ENCODE results near the gene PXYLP1.

Gene PXYLP1

DNA sequence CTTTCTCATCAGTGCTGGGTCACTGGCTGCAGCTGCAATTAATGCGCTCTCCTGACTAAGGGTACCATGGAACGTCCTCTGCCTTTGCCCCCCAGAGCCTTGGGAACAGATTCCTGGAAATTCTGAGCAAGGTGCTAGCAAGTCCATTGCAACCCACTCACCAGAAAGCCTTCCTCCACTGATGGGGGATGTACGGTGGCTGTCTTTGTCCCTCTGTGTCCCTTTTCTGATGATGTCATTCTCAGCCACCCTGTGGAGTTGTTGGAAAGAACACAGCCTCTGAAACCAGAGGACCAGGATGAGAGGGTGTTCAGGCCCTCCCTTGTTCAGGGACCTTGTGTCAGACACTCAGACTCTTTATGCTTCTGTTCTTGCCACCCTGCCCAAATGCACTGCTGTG, 98.6 kb downstream of the PXYLP1 start:
- no peak overlapping the region for H3K27ac ChIP-seq (ENCODE audit: low read depth, low read length, severe bottlenecking)
- no peaks in the 10 kb centered on the region for H3K36me3 ChIP-seq (ENCODE audit: control insufficient read depth, insufficient read depth, low read length)
- WGBS, 2 experiments (ENCODE audit: insufficient coverage in 2 of 2) = 95 to 100% methylated on average over 3 of the region's 3 CpGs
- H3K4me1 ChIP-seq (ENCODE audit: control insufficient read depth, insufficient read depth, low read length, poor library complexity, severe bottlenecking) = peaks cover 37% of the 10 kb centered on the region
- no peak overlapping the region for H3K4me3 ChIP-seq (ENCODE audit: extremely low read depth, insufficient read depth, low read length, poor library complexity, severe bottlenecking)
- H3K9me3 ChIP-seq (ENCODE audit: control insufficient read depth, low read length) = no peaks in the 10 kb centered on the region

DNA sequence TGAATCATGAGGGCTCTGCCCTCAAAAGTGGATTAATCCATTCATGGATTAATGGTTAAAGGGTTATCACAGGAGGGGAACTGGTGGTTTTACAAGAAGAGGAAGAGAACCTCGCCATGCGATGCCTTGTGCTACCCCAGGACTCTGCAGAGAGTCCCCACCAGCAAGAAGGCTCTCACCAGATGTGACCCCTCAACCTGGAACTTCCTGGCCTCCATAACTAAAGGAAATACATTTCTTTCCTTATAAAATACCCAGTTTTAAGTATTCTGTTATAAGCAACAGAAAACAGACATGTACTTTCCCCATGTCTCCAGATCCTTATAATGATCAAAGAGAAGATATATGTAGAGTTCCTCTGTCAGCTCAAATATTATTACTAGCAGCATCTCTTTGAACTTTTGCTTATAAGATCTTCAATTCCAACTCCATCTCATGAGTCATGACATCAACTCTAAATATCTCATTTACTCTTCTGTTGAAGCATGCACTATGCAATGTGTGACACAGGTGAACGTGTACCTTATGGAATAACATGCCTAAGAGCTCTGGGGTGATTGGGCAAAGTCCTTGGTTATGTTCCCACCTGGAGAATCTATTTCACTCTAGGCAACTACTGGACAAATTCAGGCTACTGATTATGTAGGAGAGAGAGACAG, 99.2 kb downstream of the PXYLP1 start:
- H3K9me3 ChIP-seq (ENCODE audit: control insufficient read depth, low read length) = no peaks in the 10 kb centered on the region
- peaks cover 42% of the 10 kb centered on the region for H3K4me1 ChIP-seq (ENCODE audit: control insufficient read depth, insufficient read depth, low read length, poor library complexity, severe bottlenecking)
- WGBS, 2 experiments (ENCODE audit: insufficient coverage in 2 of 2) = 83 to 100% methylated on average over 1 to 2 of the region's 3 CpGs
- H3K36me3 ChIP-seq (ENCODE audit: control insufficient read depth, insufficient read depth, low read length) = no peaks in the 10 kb centered on the region
- H3K27ac ChIP-seq (ENCODE audit: low read depth, low read length, severe bottlenecking) = peak overlapping the region; percentile 65
- no peak overlapping the region for H3K4me3 ChIP-seq (ENCODE audit: extremely low read depth, insufficient read depth, low read length, poor library complexity, severe bottlenecking)

DNA sequence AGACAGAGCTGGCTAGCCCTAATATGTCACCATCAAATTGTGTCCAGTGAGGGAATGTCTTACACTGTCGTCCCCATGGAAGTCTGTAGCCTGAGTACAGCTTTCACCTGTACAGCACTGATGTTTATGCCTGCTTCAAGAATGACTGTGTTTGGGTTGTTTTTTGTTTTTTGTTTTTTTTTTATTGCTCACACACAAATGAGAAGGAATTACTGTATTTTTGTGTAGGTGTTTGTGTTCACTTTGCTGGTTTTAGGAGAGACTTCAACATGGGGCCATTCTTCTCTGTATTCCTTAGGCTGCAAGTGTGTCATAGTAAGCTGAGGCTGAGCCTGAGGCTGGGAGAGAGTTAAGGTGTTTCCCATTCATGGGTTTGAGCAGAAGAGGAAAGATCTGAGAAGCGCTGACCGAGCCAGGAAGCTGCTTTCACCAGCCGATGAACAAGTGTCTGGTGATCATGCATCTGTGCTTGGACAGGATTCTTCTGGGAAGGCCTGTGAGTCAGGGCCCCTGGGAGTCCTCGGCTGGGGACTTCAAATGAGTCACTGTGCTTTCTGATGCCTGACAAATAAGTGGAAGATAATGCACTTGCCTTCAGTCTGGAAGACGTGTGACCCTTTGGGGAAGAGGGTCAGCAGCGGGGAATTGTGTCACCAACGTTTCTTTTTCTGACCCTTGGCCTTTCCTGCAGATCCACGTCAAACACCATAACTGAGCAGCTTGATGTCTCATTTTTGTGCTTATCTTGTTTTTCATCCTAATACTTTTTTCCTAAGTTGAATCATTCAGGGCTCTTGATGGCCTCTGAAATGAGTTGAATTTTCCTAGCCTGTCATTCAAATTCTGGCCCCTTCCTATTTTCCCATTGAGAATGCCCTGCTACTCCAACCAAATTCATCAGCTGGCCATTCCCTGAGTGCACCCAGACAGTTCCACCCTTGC, 100.0 kb downstream of the PXYLP1 start:
- Histone ChIP-seq H3K27ac (ENCODE audit: low read depth, low read length, severe bottlenecking) (peak overlapping the region; percentile 65), H3K4me1 (ENCODE audit: control insufficient read depth, insufficient read depth, low read length, poor library complexity, severe bottlenecking) (peaks cover 44% of the 10 kb centered on the region), H3K9me3 (ENCODE audit: control insufficient read depth, low read length) (no peaks in the 10 kb centered on the region), H3K4me3 (ENCODE audit: extremely low read depth, insufficient read depth, low read length, poor library complexity, severe bottlenecking) (no peak overlapping the region), H3K36me3 (ENCODE audit: control insufficient read depth, insufficient read depth, low read length) (no peaks in the 10 kb centered on the region)
- WGBS, 2 experiments (ENCODE audit: insufficient coverage in 2 of 2) = 62% methylated on average over 7 to 9 of the region's 9 CpGs

DNA sequence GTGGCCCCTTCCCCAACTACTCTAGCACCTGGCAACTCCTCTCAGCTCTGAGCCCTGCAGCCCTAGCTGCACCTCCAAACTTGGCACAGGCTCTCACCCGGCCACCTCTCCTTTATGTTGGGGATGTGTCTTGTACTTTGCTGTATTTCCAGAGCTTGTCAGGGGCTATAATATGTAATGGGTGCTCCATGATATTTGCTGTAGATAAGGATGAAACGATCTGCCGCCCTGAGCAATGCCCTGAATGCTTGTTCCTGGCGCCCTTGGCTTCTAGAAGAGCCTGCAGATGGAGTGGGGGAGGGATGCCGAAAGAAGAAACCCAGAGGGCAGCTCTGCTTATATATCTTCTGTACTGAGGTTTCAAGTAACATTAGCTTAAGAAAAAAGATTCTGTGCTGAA, 100.8 kb downstream of the PXYLP1 start:
- H3K4me1 ChIP-seq (ENCODE audit: control insufficient read depth, insufficient read depth, low read length, poor library complexity, severe bottlenecking) = peaks cover 52% of the 10 kb centered on the region
- H3K27ac ChIP-seq (ENCODE audit: low read depth, low read length, severe bottlenecking) = peak overlapping the region; percentile 65
- no peaks in the 10 kb centered on the region for H3K9me3 ChIP-seq (ENCODE audit: control insufficient read depth, low read length)
- H3K36me3 ChIP-seq (ENCODE audit: control insufficient read depth, insufficient read depth, low read length) = no peaks in the 10 kb centered on the region
- no peak overlapping the region for H3K4me3 ChIP-seq (ENCODE audit: extremely low read depth, insufficient read depth, low read length, poor library complexity, severe bottlenecking)
- WGBS, 2 experiments (ENCODE audit: insufficient coverage in 2 of 2) = 91 to 98% methylated on average over 4 of the region's 5 CpGs

DNA sequence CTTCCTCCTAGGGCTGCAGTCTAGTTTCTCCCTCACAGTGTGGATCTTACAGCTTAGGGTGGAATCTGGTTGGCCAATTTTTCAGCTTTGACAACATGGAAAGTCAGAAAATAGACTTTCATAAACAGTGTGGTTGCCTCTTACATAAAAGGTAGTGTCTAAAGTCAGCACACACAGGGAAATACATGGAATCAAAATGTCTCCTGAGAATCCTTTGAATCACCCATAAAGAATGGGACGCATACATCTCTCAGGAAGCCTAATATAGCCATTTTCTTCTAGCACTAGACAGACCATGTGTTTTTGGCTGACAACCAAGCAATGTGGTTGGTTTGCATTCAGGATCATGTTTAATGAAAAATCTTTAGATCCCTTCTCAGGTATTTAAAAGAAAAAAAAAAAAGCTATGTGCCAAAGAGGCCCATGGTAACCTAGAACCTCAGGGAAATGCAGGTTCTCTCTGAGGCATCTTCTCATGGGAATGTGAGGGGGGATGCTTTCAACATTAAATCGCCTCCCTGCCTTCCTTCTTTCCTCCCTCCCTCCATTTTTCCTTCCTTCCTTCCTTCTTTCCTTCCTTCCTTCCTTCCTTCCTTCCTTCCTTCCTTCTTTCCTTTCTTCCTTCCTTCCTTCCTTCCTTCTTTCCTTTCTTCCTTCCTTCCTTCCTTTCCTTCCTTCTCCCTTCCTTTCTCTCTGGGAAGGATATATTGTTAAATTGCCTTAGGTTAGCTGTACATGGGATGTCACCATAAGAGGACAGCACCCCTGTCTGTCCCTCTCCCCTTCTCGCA, 102.4 kb downstream of the PXYLP1 start:
- 100% methylated on average over 1 of the region's 3 CpGs; no CpG with 5 or more reads in 1 of the 2 experiments for WGBS, 2 experiments (ENCODE audit: insufficient coverage in 2 of 2)
- H3K4me3 ChIP-seq (ENCODE audit: extremely low read depth, insufficient read depth, low read length, poor library complexity, severe bottlenecking) = no peak overlapping the region
- H3K4me1 ChIP-seq (ENCODE audit: control insufficient read depth, insufficient read depth, low read length, poor library complexity, severe bottlenecking) = peaks cover 58% of the 10 kb centered on the region
- no peaks in the 10 kb centered on the region for H3K36me3 ChIP-seq (ENCODE audit: control insufficient read depth, insufficient read depth, low read length)
- H3K27ac ChIP-seq (ENCODE audit: low read depth, low read length, severe bottlenecking) = no peak overlapping the region
- peaks cover 3% of the 10 kb centered on the region for H3K9me3 ChIP-seq (ENCODE audit: control insufficient read depth, low read length)

DNA sequence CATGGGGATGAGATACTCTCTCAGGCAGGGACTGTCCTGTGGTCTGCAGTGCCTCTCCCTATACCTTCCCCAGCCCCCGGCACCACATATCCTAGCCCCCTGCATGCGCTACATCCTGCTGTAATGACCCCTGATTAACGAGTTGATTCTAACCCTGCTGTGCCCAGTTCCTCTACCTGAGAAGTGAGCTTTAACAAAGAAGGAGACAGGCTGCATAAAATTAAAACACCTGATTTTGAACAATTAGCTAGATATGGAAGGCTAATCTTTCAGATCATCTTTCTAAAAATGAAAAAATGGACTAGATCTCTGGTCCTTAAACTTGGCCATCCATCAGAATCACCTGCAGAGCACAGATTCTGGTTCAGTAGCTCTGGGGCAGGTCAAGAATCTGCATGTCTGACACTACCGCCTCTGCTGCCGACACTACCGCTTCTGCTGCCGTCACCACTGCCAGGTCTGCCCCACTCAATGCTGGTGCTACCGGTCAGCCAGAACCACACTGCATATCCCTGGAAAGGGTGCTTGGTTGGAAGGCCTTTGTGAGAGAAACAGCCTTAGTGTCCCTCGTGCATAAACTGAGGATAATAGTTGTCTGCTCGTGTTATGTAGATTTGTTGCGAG, 103.1 kb downstream of the PXYLP1 start:
- H3K4me1 ChIP-seq (ENCODE audit: control insufficient read depth, insufficient read depth, low read length, poor library complexity, severe bottlenecking) = peaks cover 58% of the 10 kb centered on the region
- H3K9me3 ChIP-seq (ENCODE audit: control insufficient read depth, low read length) = peaks cover 3% of the 10 kb centered on the region
- H3K27ac ChIP-seq (ENCODE audit: low read depth, low read length, severe bottlenecking) = no peak overlapping the region
- WGBS, 2 experiments (ENCODE audit: insufficient coverage in 2 of 2) = 75 to 76% methylated on average over 9 to 10 of the region's 11 CpGs
- H3K36me3 ChIP-seq (ENCODE audit: control insufficient read depth, insufficient read depth, low read length) = no peaks in the 10 kb centered on the region
- H3K4me3 ChIP-seq (ENCODE audit: extremely low read depth, insufficient read depth, low read length, poor library complexity, severe bottlenecking) = no peak overlapping the region

DNA sequence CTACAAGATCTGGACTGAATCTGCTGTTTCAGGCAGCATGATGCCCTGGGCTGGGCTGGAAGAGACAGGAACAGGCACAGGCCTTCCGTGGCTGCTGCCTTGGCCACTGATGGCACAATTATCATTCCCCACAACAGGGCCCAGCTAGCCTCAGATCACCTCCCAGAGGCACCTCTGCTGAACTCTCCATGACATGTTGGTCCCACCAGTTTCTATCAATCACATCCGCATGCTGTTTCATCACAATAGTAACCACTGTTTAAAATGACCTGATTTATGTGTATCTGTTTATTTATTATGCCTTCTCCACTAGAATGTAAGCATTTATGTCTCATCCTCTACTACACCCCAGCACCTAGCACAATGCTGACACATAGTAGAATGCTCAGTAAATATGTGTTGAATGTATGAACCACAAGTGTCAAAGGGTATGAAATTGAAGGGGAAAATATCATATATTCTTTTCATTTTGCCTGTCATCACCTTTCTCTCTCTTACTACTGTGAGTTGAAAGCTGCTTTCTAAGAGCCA, 104.0 kb downstream of the PXYLP1 start:
- peak overlapping the region; percentile 13 for H3K27ac ChIP-seq (ENCODE audit: low read depth, low read length, severe bottlenecking)
- peaks cover 3% of the 10 kb centered on the region for H3K9me3 ChIP-seq (ENCODE audit: control insufficient read depth, low read length)
- H3K4me3 ChIP-seq (ENCODE audit: extremely low read depth, insufficient read depth, low read length, poor library complexity, severe bottlenecking) = no peak overlapping the region
- H3K36me3 ChIP-seq (ENCODE audit: control insufficient read depth, insufficient read depth, low read length) = no peaks in the 10 kb centered on the region
- 100% methylated on average over 1 of the region's 2 CpGs for WGBS, 2 experiments (ENCODE audit: insufficient coverage in 2 of 2)
- peaks cover 53% of the 10 kb centered on the region for H3K4me1 ChIP-seq (ENCODE audit: control insufficient read depth, insufficient read depth, low read length, poor library complexity, severe bottlenecking)

DNA sequence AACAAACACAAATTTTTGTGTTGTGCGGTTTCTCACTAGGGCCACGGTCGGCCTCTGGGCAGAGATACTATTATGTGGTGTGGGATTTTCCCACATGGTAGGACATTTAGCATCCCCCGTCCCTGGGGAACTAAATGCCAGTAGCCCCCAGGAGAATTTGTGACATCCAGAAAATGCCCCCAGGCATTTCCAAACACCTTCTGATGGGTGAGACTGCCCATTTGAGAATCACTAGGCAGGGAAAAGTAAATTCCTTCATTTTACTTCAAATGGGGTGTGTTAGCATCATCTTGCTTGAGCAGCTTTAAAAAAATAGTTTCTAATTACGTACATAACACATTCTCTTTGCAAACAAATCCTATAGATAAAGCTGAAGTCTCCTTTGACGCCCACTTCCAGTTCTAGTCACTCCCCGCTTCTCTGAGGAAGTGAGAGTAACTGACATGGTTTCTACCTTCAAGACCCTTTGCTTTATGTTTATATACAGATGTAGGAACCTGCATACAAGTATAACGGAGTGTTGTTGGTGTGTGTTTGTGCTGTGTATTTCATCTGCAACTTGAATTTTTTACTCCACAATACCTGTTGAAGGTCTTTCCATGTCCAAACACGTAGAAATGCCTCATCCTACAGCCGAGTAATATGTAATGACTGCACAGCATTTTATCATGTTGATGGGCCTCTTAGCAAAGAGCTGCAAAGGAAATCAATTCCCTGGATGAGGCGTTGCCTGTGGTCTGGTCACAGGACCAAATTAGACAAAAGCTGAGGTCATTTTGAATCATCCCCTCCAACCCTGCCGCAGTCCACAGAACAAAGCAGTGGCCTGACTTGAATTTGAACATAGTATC, 105.3 kb downstream of the PXYLP1 start:
- Histone ChIP-seq H3K36me3 (ENCODE audit: control insufficient read depth, insufficient read depth, low read length) (no peaks in the 10 kb centered on the region), H3K4me3 (ENCODE audit: extremely low read depth, insufficient read depth, low read length, poor library complexity, severe bottlenecking) (no peak overlapping the region), H3K4me1 (ENCODE audit: control insufficient read depth, insufficient read depth, low read length, poor library complexity, severe bottlenecking) (peaks cover 42% of the 10 kb centered on the region), H3K27ac (ENCODE audit: low read depth, low read length, severe bottlenecking) (peak overlapping the region; percentile 77), H3K9me3 (ENCODE audit: control insufficient read depth, low read length) (peaks cover 3% of the 10 kb centered on the region)
- 85 to 90% methylated on average over 3 to 6 of the region's 12 CpGs for WGBS, 2 experiments (ENCODE audit: insufficient coverage in 2 of 2)

DNA sequence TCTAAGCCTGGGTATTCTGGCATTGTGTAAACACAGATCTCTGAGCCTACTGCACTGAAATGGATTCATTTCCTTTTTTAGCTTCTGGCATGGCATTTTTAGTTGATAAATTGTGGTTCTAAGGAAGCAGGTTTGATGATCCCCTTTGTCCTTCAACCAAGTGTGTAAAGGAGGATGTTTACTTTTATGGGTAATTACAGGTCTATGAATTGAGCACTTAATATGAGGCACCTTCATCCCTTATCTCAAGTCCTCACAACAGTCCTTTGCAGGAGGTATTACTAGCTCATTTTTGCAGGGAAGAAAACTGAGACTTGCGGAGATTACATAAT, 105.9 kb downstream of the PXYLP1 start:
- H3K4me3 ChIP-seq (ENCODE audit: extremely low read depth, insufficient read depth, low read length, poor library complexity, severe bottlenecking) = no peak overlapping the region
- peaks cover 36% of the 10 kb centered on the region for H3K4me1 ChIP-seq (ENCODE audit: control insufficient read depth, insufficient read depth, low read length, poor library complexity, severe bottlenecking)
- H3K27ac ChIP-seq (ENCODE audit: low read depth, low read length, severe bottlenecking) = peak overlapping the region; percentile 77
- H3K36me3 ChIP-seq (ENCODE audit: control insufficient read depth, insufficient read depth, low read length) = no peaks in the 10 kb centered on the region
- no CpG with 5 or more reads among the region's 1 CpG for WGBS, 2 experiments (ENCODE audit: insufficient coverage in 2 of 2)
- H3K9me3 ChIP-seq (ENCODE audit: control insufficient read depth, low read length) = peaks cover 3% of the 10 kb centered on the region

Data from mesodermal cell (in vitro differentiated cells).